Adrenal gland (tissue), 12 donors: ENCODE data around the gene TRIP12. TPM values are rescaled to one million over a fixed set of nuclear protein-coding genes. Genes with fewer than 3 reads are reported as not detected.

Source experiments
- DNase-seq, 7 donors: peaks; one replicate each; pipeline ENCODE4 v3.0.0-alpha.2; 2019 to 2020
- H3K27ac ChIP-seq, 5 donors: fragments of 200-600 bp; sonication (generic) in 4 of 5; 1 replicate in 3 of 5; 2 replicates in 2 of 5; pipeline versions ENCODE4 v1.5.1 to v1.8.0; 2016 to 2020; ENCODE audit warnings: mild to moderate bottlenecking in 1 of 5
- H3K27me3 ChIP-seq: fragments of 200-600 bp; 2 replicates; pipeline ENCODE4 v1.8.0; 2021
- H3K36me3 ChIP-seq, 2 donors: fragments of 200-600 bp; replicated peaks in 1 of 2; 1 replicate in 1 of 2; 2 replicates in 1 of 2; pipeline versions ENCODE4 v1.5.1 to v1.8.0; 2018 to 2022
- H3K4me1 ChIP-seq, 2 donors: fragments of 200-600 bp; replicated peaks in 1 of 2; 1 replicate in 1 of 2; 2 replicates in 1 of 2; pipeline versions ENCODE4 v1.5.1 to v1.8.0; 2018 to 2021
- H3K4me3 ChIP-seq, 4 donors: fragments of 200-600 bp; sonication (generic) in 3 of 4; one replicate each; pipeline ENCODE4 v1.5.1; 2016 to 2018
- H3K9me3 ChIP-seq, 3 donors: fragments of 200-600 bp; sonication (generic) in 1 of 3; replicated peaks in 1 of 3; 1 replicate in 2 of 3; 2 replicates in 1 of 3; pipeline versions ENCODE4 v1.5.1 to v1.8.0; 2016 to 2021
- CTCF ChIP-seq, 6 experiments: fragments of 450-650 bp in 4 of 6; fragments of 200-600 bp in 2 of 6; sonication (generic) in 1 of 6; IDR thresholded peaks; 1 replicate in 5 of 6; 2 replicates in 1 of 6; pipeline versions ENCODE4 v1.5.1 to v1.8.0; 2016 to 2021; ENCODE audit warnings: antibody characterized with exemption in 6 of 6, mild to moderate bottlenecking in 2 of 6, moderate library complexity in 1 of 6
- POLR2A ChIP-seq, 2 donors: fragments of 450-650 bp; IDR thresholded peaks; one replicate each; pipeline ENCODE4 v1.6.1; 2017; ENCODE audit warnings: antibody characterized with exemption in 2 of 2, mild to moderate bottlenecking in 2 of 2, moderate library complexity in 1 of 2
- WGBS, 4 donors: extraction: QIAGEN DNeasy Blood & Tissue Kit in 2 of 4; methylation state at CpG; one replicate each; pipeline versions ENCODE4 v1.1.5 to v1.1.7; 2013 to 2017; 5-methylcytosine and 5-hydroxymethylcytosine counted together
- intact Hi-C, 2 donors: fragments of 100-400 bp; cut with DNase I; formaldehyde crosslinking; loops; one replicate each; pipeline versions ENCODE4 v1.14.1 to v1.15.0; 2022 to 2023
- polyA plus RNA-seq, 3 donors: library from polyadenylated mRNA; stranded (reverse); fragments of 200-250 nt in 2 of 3; fragments of 350-450 nt in 1 of 3; fragmentation: Illumina TruSeq in 1 of 3; extraction: RNeasy Lipid Tissue Mini Kit (QIAGEN cat#74804) in 1 of 3; gene quantifications; one replicate each; pipeline ENCODE4 v1.2.3, GENCODE V29; 2013 to 2014
- total RNA-seq, 9 donors: library from RNA; depleted of rRNA in 4 of 9; stranded (reverse); fragments of >200 nt in 4 of 9; fragments of 120-200 nt in 1 of 9; fragmentation: NEBNext Ultra II Directional in 1 of 9; extraction: Animal tissue kit (Norgen Biotek cat#: 25700) in 1 of 9; gene quantifications; one replicate each; pipeline versions ENCODE4 v1.1.0 to v1.2.4, GENCODE V29; 2013 to 2023
- donor health status: healthy with polysubstance abuse.
- donor health status: Bipolar disorder and iron deficiency.
- donor health status: DM: yes; HTN: yes; CAD: no.
- donor health status: DM: no; HTN: no; CAD: no.
- donor health status: DM: no; HTN: no; CAD: no.
- donor health status: DM: yes; HTN: yes; CAD: no.

Gene TRIP12
- total and polyA plus RNA-seq, 12 donors: 15.5 to 242 (median 146) TPM

GRCh38 chr2:229917793-229918192 lies 4.0 kb downstream of the TRIP12 start:
- Histone ChIP-seq H3K27me3 (no peaks in the 10 kb centered on the region), H3K9me3 (no peaks in the 10 kb centered on the region), H3K4me3 (no peak overlapping the region), H3K27ac (no peak overlapping the region), H3K4me1 (peaks cover 12 to 61% of the 10 kb centered on the region in 2 donors), H3K36me3 (no peaks in the 10 kb centered on the region)
- no peak for DNase-seq
- no peak for TF ChIP-seq CTCF (IDR thresholded peaks at IDR 0.05)
- TF ChIP-seq POLR2A (IDR thresholded peaks at IDR 0.05): no peak
- WGBS, 4 donors: 92 to 95% (median 93%) methylated on average over 5 of the region's 5 CpGs
- intact Hi-C loops: loop anchor here in 1 of 2 donors (10.0 kb wide), 1 partner anchor 73 kb away; no protein-coding TSS in a partner anchor

GRCh38 chr2:229914171-229914570 lies 7.6 kb downstream of the TRIP12 start:
- no peaks in the 10 kb centered on the region for H3K27me3 ChIP-seq
- WGBS, 4 donors: 71 to 82% (median 76%) methylated on average over 2 of the region's 2 CpGs
- H3K4me1 ChIP-seq: peaks cover 32 to 86% of the 10 kb centered on the region in 2 donors

GRCh38 chr2:229910832-229911412 lies 10.9 kb downstream of the TRIP12 start:
- peaks cover 33 to 74% of the 10 kb centered on the region in 2 donors for H3K4me1 ChIP-seq
- WGBS, 4 donors: 47 to 68% (median 52%) methylated on average over 1 of the region's 1 CpG
- H3K4me3 ChIP-seq: no peak overlapping the region
- no peak for DNase-seq
- peaks cover 0 to 11% of the 10 kb centered on the region in 2 donors for H3K36me3 ChIP-seq
- no peak overlapping the region for H3K27ac ChIP-seq
- intact Hi-C loops: loop anchor here in 1 of 2 donors (10.0 kb wide), 1 partner anchor 66 kb away; no protein-coding TSS in a partner anchor
- H3K9me3 ChIP-seq: no peaks in the 10 kb centered on the region
- H3K27me3 ChIP-seq: no peaks in the 10 kb centered on the region
- TF ChIP-seq POLR2A (IDR thresholded peaks at IDR 0.05) (no peak), CTCF (IDR thresholded peaks at IDR 0.05) (no peak)

More at GRCh38 chr2:229914171-229914570, 7.6 kb downstream of the TRIP12 start:
- no peak overlapping the region for H3K4me3 ChIP-seq
- no peak for DNase-seq
- no peaks in the 10 kb centered on the region for H3K9me3 ChIP-seq
- H3K36me3 ChIP-seq: no peaks in the 10 kb centered on the region
- intact Hi-C loops: loop anchor here in 1 of 2 donors (10.0 kb wide), 1 partner anchor 69 kb away; no protein-coding TSS in a partner anchor
- H3K27ac ChIP-seq: no peak overlapping the region
- TF ChIP-seq CTCF (IDR thresholded peaks at IDR 0.05) (no peak), POLR2A (IDR thresholded peaks at IDR 0.05) (no peak)

- H3K27me3 ChIP-seq: no peaks in the 10 kb centered on the region
- intact Hi-C loops: loop anchor here in 1 of 2 donors (10.0 kb wide), 1 partner anchor 65 kb away; no protein-coding TSS in a partner anchor
- H3K36me3 ChIP-seq: peaks cover 0 to 11% of the 10 kb centered on the region in 2 donors
- no peak overlapping the region for H3K4me3 ChIP-seq
- no peak for DNase-seq
- no peak for TF ChIP-seq POLR2A (IDR thresholded peaks at IDR 0.05)
- no peak for TF ChIP-seq CTCF (IDR thresholded peaks at IDR 0.05)
- no peak overlapping the region for H3K27ac ChIP-seq
- no peaks in the 10 kb centered on the region for H3K9me3 ChIP-seq
- peaks cover 33 to 71% of the 10 kb centered on the region in 2 donors for H3K4me1 ChIP-seq
- WGBS, 4 donors: 74 to 94% (median 83%) methylated on average over 1 of the region's 1 CpG
Measured at GRCh38 chr2:229910147-229910831, 11.5 kb downstream of the TRIP12 start.
